Activated CD8-positive, alpha-beta memory T cell treated with anti-CD3 and anti-CD28 coated beads, Interleukin-2, amount 50 U/mL, for 24 hours (primary cell): Measurements from ENCODE around the gene SYNE3.

ENCODE experiments used
- DNase-seq: peaks from one replicate; pipeline ENCODE4 v3.0.0-alpha.2; 2020; ENCODE audit errors: extremely low read depth

Gene SYNE3

GRCh38 chr14:95540236-95540855, 23.9 kb upstream of the SYNE3 start:
- DNase-seq, result no peak

- DNase-seq, result no peak
These were observed 22.5 kb upstream of the SYNE3 start for GRCh38 chr14:95538801-95539509.

- no peak for DNase-seq
These were observed 21.0 kb upstream of the SYNE3 start for GRCh38 chr14:95537298-95538089.

- DNase-seq, result no peak
These were observed 20.2 kb upstream of the SYNE3 start for GRCh38 chr14:95536671-95537070.

GRCh38 chr14:95536036-95536593, 19.7 kb upstream of the SYNE3 start:
- no peak for DNase-seq

DNA sequence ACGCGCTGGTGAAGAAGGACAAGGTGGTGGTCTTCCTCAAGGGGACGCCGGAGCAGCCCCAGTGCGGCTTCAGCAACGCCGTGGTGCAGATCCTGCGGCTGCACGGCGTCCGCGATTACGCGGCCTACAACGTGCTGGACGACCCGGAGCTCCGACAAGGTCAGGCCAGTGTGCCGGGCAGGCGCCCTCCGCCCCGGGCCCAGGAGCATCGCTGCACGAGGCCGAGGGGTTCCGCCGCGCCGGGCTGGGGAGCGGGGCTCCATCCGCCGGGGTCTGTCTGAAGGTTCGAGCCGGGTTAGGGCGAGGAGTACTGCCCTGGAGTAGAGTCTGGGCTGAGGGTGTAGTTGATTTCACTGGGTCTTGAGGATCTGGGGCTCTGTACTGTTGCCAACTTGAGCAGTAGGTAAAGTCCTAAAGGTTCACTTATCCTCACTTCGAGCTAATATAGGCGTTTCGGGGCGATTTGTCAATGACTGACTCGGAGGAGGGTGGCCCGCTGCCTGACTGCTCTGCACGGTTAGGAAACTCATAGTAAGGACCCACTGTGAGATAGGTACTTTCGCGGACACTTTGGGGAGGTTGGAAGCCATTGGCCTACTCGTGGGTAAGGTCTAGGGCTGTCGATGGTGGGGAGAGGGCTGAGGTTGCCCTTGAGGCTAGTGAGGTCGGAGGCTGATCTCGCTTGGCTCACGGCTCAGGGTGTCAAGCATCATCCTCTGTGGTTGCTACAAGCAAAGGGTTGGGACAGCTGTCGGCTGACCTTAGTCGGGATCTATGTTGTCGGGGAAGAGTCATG, 19.0 kb upstream of the SYNE3 start:
- no peak for DNase-seq

DNA sequence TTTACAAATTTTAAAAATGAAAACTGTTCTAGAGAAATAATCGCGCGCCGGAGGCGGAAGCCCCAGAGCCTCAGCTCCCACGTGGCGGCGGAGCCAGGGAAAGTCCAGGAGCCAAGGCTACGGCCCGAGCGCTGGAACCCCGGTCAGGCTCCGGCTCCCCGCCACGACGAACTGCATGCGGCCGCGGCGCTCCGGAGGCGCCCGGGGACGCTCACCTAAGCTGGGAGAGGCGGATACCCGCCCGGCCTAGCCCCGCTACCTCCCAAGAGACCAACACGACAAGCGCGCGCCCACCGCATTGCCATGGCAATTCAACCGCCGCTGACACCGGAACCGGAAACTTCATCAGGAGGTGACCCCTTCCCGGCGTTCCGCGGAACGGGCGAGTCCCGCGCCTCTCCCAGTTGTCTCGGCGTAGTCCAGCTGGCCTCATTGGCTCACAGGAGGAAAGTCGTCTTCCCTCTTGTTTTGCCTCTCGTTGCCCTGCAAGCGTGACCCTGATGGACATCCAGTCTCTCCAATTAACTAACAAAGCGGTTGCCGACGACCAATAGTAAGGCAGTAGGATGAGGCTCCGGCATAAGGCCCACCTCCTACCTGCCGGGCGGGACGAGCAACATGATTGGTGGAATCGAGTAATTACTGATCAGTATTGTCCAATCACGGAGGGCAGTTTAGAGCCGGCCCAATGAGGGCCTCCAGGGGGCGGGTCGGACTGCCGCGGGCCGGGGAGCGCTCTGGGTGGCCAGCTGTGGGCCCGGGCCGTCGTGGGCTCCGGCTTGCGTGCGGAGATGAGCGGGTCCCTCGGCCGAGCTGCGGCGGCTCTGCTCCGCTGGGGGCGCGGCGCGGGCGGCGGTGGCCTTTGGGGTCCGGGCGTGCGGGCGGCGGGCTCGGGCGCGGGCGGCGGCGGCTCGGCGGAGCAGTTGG, 18.1 kb upstream of the SYNE3 start, which contains the start of gene GLRX5:
GLRX5 (plus strand) TSS at position 752 of the 927 bp plus-strand sequence; CDS start at position 792, 40 bp downstream.
- peak; percentile 97 for DNase-seq

DNA sequence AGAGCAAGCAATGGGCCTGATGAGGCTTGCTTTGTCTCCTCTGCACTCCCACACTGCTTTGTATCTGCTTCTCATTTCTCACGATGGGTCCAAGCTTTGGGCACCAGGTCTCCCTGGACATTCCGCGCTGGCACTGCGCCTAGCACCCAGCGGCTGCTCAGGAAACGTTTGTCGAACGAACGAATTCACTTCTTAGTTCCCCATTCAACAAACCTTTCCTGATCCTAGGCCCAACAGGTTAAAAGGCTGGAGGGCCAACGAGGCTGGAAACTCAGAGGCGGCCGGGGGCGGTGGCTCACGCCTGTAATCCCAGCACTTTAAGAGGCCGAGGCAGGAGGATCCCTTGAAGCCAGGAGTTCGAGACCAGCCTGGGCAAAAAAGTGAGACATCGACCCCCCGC, 17.4 kb upstream of the SYNE3 start:
- no peak for DNase-seq

GRCh38 chr14:95533391-95533821, 17.0 kb upstream of the SYNE3 start:
- no peak for DNase-seq

- no peak for DNase-seq
These were observed 15.5 kb upstream of the SYNE3 start for GRCh38 chr14:95531969-95532368.

DNA sequence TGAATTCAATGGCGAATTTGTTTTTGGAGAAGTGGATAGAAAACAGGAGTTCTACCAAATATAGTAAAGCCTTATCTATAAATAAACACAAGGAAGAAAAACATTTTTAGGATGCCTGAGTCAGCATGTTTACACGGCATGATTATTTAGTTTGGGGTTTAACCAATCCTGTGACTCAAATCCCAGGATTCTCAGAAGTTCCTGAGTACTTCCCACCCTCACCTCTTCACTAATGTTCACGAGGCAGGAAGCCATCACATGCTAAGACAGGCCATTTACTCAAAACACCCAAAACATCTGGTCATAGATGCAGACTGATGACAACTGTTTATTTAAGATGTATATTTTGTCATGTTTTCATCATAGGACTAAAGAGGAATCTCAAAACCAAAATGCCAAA, 15.0 kb upstream of the SYNE3 start:
- no peak for DNase-seq

- DNase-seq, result no peak
These were observed 14.2 kb upstream of the SYNE3 start for GRCh38 chr14:95530473-95531276.

DNA sequence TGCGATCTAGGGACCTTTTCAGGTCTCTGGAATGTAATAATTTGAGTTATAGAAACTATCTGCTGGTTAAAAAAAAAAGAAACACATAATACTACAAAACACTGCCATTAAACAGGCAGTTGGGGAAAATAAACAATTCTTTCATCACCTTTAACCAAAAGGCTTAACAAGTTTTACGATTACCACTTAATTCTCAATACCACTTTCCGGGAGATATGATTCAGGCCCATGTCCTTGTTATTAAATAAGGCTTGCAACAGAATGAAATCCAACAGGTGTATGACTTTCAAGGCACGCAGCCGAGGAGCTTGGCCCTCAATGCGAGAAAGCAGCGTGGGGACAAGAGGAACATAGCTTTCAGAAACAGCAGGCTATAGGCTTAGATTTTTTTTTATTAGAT, 12.8 kb upstream of the SYNE3 start:
- no peak for DNase-seq

- no peak for DNase-seq
These were observed 11.0 kb upstream of the SYNE3 start for GRCh38 chr14:95527387-95528002.

- DNase-seq, result no peak
These were observed 10.3 kb upstream of the SYNE3 start for GRCh38 chr14:95526483-95527386.

DNA sequence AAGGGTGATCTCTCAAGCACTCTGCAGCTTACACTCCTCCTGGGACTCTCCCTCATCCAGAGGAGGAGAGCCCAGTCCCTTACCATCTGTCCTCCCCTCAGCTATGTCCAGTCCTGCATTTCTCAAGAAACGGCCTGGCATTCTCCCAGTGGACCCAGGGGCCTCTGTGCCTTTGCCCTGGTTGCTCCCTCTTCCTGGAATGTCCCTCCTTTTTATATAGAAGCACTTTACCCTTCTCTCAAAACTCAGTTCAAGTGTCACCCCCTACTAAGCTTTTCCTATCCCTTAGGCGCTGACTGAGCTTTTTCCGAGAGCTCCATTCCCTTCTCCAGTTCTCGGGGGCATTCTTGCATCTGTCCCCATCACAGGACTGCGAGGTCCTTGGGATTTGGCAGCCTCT, 9.5 kb upstream of the SYNE3 start:
- DNase-seq, result no peak

DNA sequence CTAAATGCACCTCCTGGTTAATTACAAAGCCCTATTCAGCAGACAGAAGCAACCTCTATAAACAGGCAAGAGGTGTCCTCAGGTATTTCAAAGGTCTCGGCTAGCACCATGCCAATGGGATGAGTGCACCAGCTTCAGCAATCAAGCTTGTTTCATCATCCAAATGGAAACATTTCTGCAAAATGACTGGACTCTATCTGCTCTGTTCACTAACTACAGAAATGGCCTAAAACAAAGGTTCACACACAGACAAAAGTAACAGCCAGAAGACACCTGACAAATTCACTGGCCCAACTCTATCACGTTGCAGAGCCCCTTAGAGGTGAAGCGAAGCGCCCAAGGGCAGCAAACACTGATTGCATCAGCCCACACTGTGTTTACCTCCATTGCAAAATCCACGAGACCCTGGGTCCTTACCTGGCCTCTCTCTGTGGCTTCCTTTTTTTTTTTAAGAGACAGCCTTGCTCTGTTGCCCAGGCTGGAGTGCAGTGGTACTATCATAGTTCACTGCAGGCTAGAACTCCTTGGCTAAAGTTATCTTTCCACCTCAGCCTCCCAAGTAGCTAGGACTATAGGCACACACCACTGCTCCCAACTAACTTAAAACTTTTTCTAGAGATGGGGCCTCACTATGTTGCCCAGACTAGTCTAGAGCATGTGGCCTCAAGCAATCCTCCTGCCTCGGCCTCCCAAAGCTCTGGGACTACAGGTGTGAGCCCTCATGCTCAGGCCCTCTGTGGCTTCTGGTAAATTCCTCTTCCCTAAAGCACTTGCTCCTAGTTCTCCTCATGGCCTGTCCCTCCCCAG, 8.5 kb upstream of the SYNE3 start:
- no peak for DNase-seq
